Measurements from ENCODE around the gene SPC25.

SPC25 gene

DNA sequence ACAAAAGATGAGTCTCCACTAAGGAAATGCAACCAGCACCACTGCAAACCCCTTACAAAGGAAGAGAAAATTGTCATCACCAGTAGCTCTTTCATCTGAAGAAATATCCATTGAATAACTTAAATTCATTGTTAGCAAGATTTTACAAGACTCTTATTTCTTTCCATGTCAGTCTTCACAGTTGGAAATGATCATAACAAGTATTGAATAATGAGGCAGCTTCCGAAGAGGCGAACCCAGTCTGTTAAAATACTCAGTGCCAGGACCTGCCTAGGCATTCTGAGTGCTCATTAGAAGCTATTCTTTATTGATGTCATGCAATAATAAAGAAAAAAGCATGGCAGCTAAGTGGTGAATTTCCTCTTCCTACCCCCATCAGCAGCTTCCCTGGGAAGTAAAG lies 54.3 kb downstream of the SPC25 start:
- DNase-seq, result no peak

DNA sequence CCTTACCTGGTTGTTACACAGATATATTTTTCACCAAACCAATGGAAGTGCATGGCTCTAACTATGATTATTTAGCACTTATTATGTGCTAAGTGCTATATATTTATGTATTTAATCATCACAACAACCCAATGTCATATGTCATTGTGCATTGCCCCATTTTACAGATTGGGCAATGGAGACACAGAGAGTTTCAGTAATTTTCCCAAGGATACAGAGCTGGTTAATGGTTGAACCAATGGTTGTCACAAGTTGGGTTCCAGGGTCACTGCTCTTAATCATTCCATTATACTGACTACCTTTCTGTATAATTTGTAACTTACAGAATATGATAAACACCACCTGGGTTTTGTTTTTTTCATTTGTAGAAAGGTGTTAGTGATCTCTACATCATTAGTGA lies 58.6 kb downstream of the SPC25 start:
- no peak for DNase-seq

DNA sequence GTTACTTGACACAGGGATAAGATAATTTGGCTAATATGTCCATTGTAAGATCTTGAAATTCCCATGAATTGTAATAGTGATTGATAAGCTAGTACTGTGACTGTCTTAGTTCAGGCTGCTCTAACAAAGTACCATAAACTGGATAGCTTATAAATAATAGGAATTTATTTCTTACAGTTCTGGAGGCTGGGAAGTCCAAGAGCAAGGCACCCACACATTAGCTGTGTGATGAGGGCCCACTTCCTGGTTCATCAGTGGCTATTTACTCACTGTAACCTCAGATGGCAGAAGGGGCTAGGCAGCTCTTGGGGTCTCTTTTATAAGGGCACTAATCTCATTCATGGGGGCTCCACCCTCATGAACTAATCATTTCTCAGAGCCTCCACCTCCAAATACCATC lies 59.3 kb downstream of the SPC25 start:
- no peak for DNase-seq

DNA sequence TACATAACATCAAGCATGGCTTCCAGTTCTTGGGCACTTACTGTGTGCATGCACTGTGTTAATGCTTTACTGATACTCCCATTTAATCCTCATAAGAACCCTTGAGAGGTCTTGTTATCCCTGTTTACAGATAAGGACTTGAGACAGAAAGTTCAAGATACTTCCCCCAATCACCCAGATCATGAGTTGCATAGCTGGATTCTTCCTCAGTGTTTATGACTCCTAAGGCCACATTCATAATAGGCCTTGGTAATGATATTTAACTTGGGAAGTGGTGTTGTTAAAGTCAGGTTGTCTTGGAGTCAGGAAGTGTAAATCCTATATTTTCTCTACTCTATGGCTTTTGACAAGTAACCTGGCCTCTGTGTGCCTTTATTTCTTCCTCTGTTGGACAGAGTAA lies 65.1 kb downstream of the SPC25 start:
- no peak for DNase-seq

DNA sequence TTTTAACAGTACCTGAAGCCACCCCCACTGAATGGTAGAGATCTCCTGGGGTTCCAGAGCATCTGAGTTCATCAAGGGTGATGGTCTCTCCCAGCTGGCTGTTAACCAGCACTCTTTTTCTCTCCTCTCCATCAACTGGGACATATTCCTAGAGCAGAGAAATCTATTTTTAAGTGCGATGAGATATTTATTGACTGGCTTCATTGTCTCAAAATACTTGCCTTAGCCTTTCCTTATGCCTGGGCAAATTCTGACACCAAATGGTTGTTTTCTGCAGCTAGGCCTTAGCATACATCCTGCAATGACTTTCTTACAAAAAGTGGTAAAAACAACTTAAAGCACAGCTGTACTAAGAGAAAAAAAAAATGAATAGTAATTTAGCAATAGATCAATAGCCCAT lies 68.2 kb downstream of the SPC25 start:
- DNase-seq, result no peak

DNA sequence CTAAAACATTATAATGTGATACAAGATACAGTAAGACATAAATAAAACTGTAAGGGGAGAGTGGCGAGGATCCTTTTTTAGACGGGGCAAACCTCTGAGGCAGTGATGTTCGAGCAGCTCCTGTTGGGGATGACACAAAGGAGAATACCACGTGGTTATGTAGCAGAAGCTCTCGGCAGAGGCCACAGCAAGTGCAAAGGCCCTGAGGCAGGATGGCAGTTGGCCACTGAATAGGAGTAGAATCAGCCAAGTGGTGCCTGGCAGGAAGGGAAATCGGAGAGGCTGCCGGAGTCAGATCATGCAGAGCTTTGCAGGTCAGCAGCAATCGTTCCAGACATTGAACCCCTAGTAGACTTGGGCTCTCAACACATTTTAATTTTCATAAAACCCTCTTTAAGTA lies 68.7 kb downstream of the SPC25 start:
- no peak for DNase-seq
